SK-N-SH treated with all-trans-retinoic acid at 6 μM for 48 hours (cell line): ENCODE results near the gene ATP11A.

Source experiments
- ATAC-seq: fragments of 200-7000 bp; cut with Tn5 transposase; 3 replicates; pipeline ENCODE4 v1.9.1; 2020; ENCODE audit warnings: mild to moderate bottlenecking, moderate library complexity
- ARNTL ChIP-seq: fragments of 450-650 bp; formaldehyde crosslinking; IDR thresholded peaks from 2 replicates; pipeline ENCODE4 v1.5.0; 2020; ENCODE audit warnings: low read depth, mild to moderate bottlenecking, moderate library complexity, borderline replicate concordance
- BACH2 ChIP-seq: fragments of 250-450 bp; sonication (Bioruptor Pico); IDR thresholded peaks from 2 replicates; pipeline ENCODE4 v1.9.0; 2021; ENCODE audit warnings: mild to moderate bottlenecking, borderline replicate concordance
- CSDC2 ChIP-seq: fragments of 250-450 bp; sonication (Bioruptor Pico); IDR thresholded peaks from 2 replicates; pipeline ENCODE4 v1.5.0; 2020; ENCODE audit warnings: mild to moderate bottlenecking, moderate library complexity
- CSRNP3 ChIP-seq: fragments of 250-450 bp; sonication (Bioruptor Pico); IDR thresholded peaks from 2 replicates; pipeline ENCODE4 v1.5.1; 2021; ENCODE audit warnings: mild to moderate bottlenecking, moderate library complexity
- ESRRG ChIP-seq: fragments of 250-450 bp; sonication (Bioruptor Pico); IDR thresholded peaks from 2 replicates; pipeline ENCODE4 v1.6.1; 2021; ENCODE audit warnings: mild to moderate bottlenecking
- GLIS3 ChIP-seq: fragments of 250-450 bp; sonication (Bioruptor Pico); IDR thresholded peaks from 2 replicates; pipeline ENCODE4 v1.5.0; 2020; ENCODE audit warnings: mild to moderate bottlenecking, moderate library complexity
- ISL1 ChIP-seq: fragments of 250-450 bp; sonication (Bioruptor Pico); IDR thresholded peaks from 2 replicates; pipeline ENCODE4 v2.1.2; 2022; ENCODE audit warnings: mild to moderate bottlenecking, moderate library complexity
- OSR1 ChIP-seq: fragments of 250-450 bp; sonication (Bioruptor Pico); IDR thresholded peaks from 2 replicates; pipeline ENCODE4 v1.8.0; 2022; ENCODE audit warnings: moderate library complexity, mild to moderate bottlenecking, inconsistent platforms
- POU6F1 ChIP-seq: fragments of 250-450 bp; sonication (Bioruptor Pico); IDR thresholded peaks from 2 replicates; pipeline ENCODE4 v1.8.0; 2021; ENCODE audit warnings: low read depth, mild to moderate bottlenecking, moderate library complexity, borderline replicate concordance
- PPARA ChIP-seq: fragments of 250-450 bp; sonication (Bioruptor Pico); IDR thresholded peaks from 2 replicates; pipeline ENCODE4 v1.5.0; 2020; ENCODE audit warnings: mild to moderate bottlenecking, borderline replicate concordance
- SNAI2 ChIP-seq: fragments of 250-450 bp; sonication (Bioruptor Pico); IDR thresholded peaks from 2 replicates; pipeline ENCODE4 v1.5.0; 2020; ENCODE audit warnings: mild to moderate bottlenecking, moderate library complexity
- TOX ChIP-seq: fragments of 250-450 bp; sonication (Bioruptor Pico); IDR thresholded peaks from 2 replicates; pipeline ENCODE4 v1.8.0; 2021; ENCODE audit warnings: mild to moderate bottlenecking, moderate library complexity, borderline replicate concordance
- TSHZ2 ChIP-seq: fragments of 250-450 bp; sonication (Bioruptor Pico); IDR thresholded peaks from 2 replicates; pipeline ENCODE4 v1.5.0; 2020; ENCODE audit warnings: mild to moderate bottlenecking, moderate library complexity
- ZC3H10 ChIP-seq: fragments of 250-450 bp; sonication (Bioruptor Pico); IDR thresholded peaks from 2 replicates; pipeline ENCODE4 v1.5.1; 2021; ENCODE audit warnings: mild to moderate bottlenecking, moderate library complexity
- ZFP3 ChIP-seq: fragments of 250-450 bp; sonication (Bioruptor Pico); IDR thresholded peaks from 2 replicates; pipeline ENCODE4 v1.5.0; 2020; ENCODE audit warnings: mild to moderate bottlenecking, moderate library complexity
- ZFP30 ChIP-seq: fragments of 450-650 bp; formaldehyde crosslinking; IDR thresholded peaks from 2 replicates; pipeline ENCODE4 v1.5.0; 2022; ENCODE audit warnings: mild to moderate bottlenecking, moderate library complexity
- ZNF565 ChIP-seq: fragments of 450-650 bp; formaldehyde crosslinking; conservative IDR thresholded peaks from 2 replicates; pipeline ENCODE4 v1.5.0; 2020; ENCODE audit warnings: low read depth, mild to moderate bottlenecking, moderate library complexity
- ZNF70 ChIP-seq: fragments of 450-650 bp; formaldehyde crosslinking; IDR thresholded peaks from 2 replicates; pipeline ENCODE4 v1.5.0; 2020; ENCODE audit warnings: mild to moderate bottlenecking, moderate library complexity
- ZNF8 ChIP-seq: fragments of 450-650 bp; formaldehyde crosslinking; IDR thresholded peaks from 2 replicates; pipeline ENCODE4 v1.5.0; 2020; ENCODE audit warnings: mild to moderate bottlenecking, moderate library complexity
- TF ChIP-seq, protein P1 (sequence below): fragments of 250-450 bp; sonication (Bioruptor Pico); IDR thresholded peaks from 2 replicates; pipeline ENCODE4 v1.8.0; 2020; ENCODE audit warnings: mild to moderate bottlenecking, moderate library complexity, borderline replicate concordance

Gene ATP11A

GRCh38 chr13:112741835-112742570, 52.2 kb downstream of the ATP11A start:
- TF ChIP-seq ZNF8 (CRISPR knock-in tag) (no peak), ZC3H10 (CRISPR knock-in tag) (no peak), TSHZ2 (no peak), GLIS3 (CRISPR knock-in tag) (no peak), CSDC2 (no peak), SNAI2 (CRISPR knock-in tag) (no peak), ZFP3 (no peak), POU6F1 (CRISPR knock-in tag) (no peak), BACH2 (CRISPR knock-in tag) (no peak), ZNF565 (CRISPR knock-in tag) (no peak), TOX (CRISPR knock-in tag) (no peak), ESRRG (CRISPR knock-in tag) (no peak), ISL1 (CRISPR knock-in tag) (no peak), ZNF70 (CRISPR knock-in tag) (no peak), ARNTL (no peak)
- TF ChIP-seq, protein P1, sequence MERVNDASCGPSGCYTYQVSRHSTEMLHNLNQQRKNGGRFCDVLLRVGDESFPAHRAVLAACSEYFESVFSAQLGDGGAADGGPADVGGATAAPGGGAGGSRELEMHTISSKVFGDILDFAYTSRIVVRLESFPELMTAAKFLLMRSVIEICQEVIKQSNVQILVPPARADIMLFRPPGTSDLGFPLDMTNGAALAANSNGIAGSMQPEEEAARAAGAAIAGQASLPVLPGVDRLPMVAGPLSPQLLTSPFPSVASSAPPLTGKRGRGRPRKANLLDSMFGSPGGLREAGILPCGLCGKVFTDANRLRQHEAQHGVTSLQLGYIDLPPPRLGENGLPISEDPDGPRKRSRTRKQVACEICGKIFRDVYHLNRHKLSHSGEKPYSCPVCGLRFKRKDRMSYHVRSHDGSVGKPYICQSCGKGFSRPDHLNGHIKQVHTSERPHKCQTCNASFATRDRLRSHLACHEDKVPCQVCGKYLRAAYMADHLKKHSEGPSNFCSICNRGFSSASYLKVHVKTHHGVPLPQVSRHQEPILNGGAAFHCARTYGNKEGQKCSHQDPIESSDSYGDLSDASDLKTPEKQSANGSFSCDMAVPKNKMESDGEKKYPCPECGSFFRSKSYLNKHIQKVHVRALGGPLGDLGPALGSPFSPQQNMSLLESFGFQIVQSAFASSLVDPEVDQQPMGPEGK (CRISPR knock-in tag) = no peak
- no peak for ATAC-seq

DNA sequence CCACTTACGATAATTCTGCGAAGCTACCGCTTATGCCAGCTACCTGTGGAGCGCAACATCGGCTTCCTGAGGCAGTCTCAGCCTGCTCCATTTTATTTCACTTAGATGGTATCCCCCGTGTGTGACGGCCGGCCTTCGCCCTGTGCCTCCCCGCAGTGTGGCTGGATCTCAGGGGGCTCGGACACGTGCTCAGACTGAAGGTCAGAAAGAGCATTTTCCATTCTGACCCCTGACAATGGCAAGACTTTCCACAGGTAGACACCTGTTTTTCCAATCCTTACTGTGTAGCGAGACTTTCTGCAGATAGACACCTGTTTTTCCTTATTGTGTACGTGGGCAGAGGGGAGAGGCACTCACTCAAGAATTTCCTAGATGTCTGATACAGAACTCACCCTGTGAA, 52.7 kb downstream of the ATP11A start:
- TF ChIP-seq ARNTL (no peak), ZFP3 (no peak), ESRRG (CRISPR knock-in tag) (no peak), POU6F1 (CRISPR knock-in tag) (no peak), ZNF70 (CRISPR knock-in tag) (no peak), CSRNP3 (no peak), TSHZ2 (no peak), BACH2 (CRISPR knock-in tag) (no peak), OSR1 (no peak), ZFP30 (no peak), TOX (CRISPR knock-in tag) (no peak), PPARA (CRISPR knock-in tag) (no peak)
- TF ChIP-seq, protein P1 (CRISPR knock-in tag) = no peak
- no peak for ATAC-seq
